Osteoblast (primary cell): ENCODE measurements around the gene SSU72. TPM values are rescaled to one million over a fixed set of nuclear protein-coding genes. Genes with fewer than 3 reads are reported as not detected.

Experiments
- DNase-seq: peaks from one replicate; pipeline ENCODE4 v3.0.0; 2011; ENCODE audit warnings: low spot score, mixed read lengths; ENCODE audit not compliant: insufficient read length; ENCODE audit errors: missing footprints
- H2AFZ ChIP-seq: 2 replicates; pipeline ENCODE4 v1.6.0; 2011; ENCODE audit warnings: mild to moderate bottlenecking, low read length
- H3K27ac ChIP-seq: 2 replicates; pipeline ENCODE4 v1.5.1; 2011; ENCODE audit warnings: mild to moderate bottlenecking, low read depth, low read length, moderate library complexity
- H3K27me3 ChIP-seq: 2 replicates; pipeline ENCODE4 v1.6.0; 2012; ENCODE audit warnings: mild to moderate bottlenecking, control low read depth, inconsistent platforms, low read length, moderate library complexity; ENCODE audit not compliant: insufficient read depth
- H3K36me3 ChIP-seq: 2 replicates; pipeline ENCODE4 v1.5.1; 2011; ENCODE audit warnings: mild to moderate bottlenecking, low read length, control low read depth, moderate library complexity; ENCODE audit not compliant: insufficient read depth
- H3K4me1 ChIP-seq: 2 replicates; pipeline ENCODE4 v1.5.1; 2011; ENCODE audit warnings: mild to moderate bottlenecking, low read length, control low read depth, moderate library complexity; ENCODE audit not compliant: insufficient read depth
- H3K4me2 ChIP-seq: 2 replicates; pipeline ENCODE4 v1.6.0; 2011; ENCODE audit warnings: mild to moderate bottlenecking, low read length; ENCODE audit not compliant: insufficient read depth
- H3K4me3 ChIP-seq: fragments of 200-600 bp; sonication (generic); 3 replicates; pipeline ENCODE4 v1.5.1; 2012; ENCODE audit warnings: mild to moderate bottlenecking, low read length, inconsistent platforms; ENCODE audit not compliant: insufficient read depth
- H3K79me2 ChIP-seq: 2 replicates; pipeline ENCODE4 v1.6.0; 2012; ENCODE audit warnings: mild to moderate bottlenecking, low read length, control low read depth, inconsistent platforms; ENCODE audit not compliant: insufficient read depth
- H3K9me3 ChIP-seq: 2 replicates; pipeline ENCODE4 v1.5.1; 2011; ENCODE audit warnings: low read depth, low read length, control low read depth
- H4K20me1 ChIP-seq: 2 replicates; pipeline ENCODE4 v1.6.0; 2012; ENCODE audit warnings: mild to moderate bottlenecking, low read length, control low read depth; ENCODE audit not compliant: insufficient read depth
- CTCF ChIP-seq: IDR thresholded peaks from 2 replicates; pipeline ENCODE4 v1.5.1; 2011; ENCODE audit warnings: mild to moderate bottlenecking, low read depth, low read length, moderate library complexity; ENCODE audit errors: extremely low read depth
- total RNA-seq: library from RNA; depleted of rRNA; stranded (reverse); fragments of >200 nt; gene quantifications from 2 replicates; pipeline ENCODE4 v1.2.3, GENCODE V29; 2012

Gene SSU72
- total RNA-seq, 1 donor = 73.1 TPM

- no peaks in the 10 kb centered on the region for H3K9me3 ChIP-seq
- peak overlapping the region; percentile 97 for H3K4me3 ChIP-seq
- peaks cover 23% of the 10 kb centered on the region for H3K4me1 ChIP-seq
- no peaks in the 10 kb centered on the region for H3K27me3 ChIP-seq
- H3K79me2 ChIP-seq = peaks cover 38% of the 10 kb centered on the region
- peak; percentile 99 for DNase-seq
- H2AFZ ChIP-seq = peak overlapping the region; percentile 81
- H3K27ac ChIP-seq = peak overlapping the region; percentile 96
- H4K20me1 ChIP-seq = peaks cover 33% of the 10 kb centered on the region
- H3K36me3 ChIP-seq = peaks cover 4% of the 10 kb centered on the region
- no peak for TF ChIP-seq CTCF
- peak overlapping the region; percentile 91 for H3K4me2 ChIP-seq
Observed at GRCh38 chr1:1614204-1614953, 39.7 kb upstream of the SSU72 start.

GRCh38 chr1:1613509-1614082 lies 38.9 kb upstream of the SSU72 start:
- H2AFZ ChIP-seq = no peak overlapping the region
- H3K4me2 ChIP-seq = peak overlapping the region; percentile 91
- DNase-seq = no peak
- H3K79me2 ChIP-seq = peaks cover 37% of the 10 kb centered on the region
- H3K27ac ChIP-seq = peak overlapping the region; percentile 96
- no peaks in the 10 kb centered on the region for H3K27me3 ChIP-seq
- peak overlapping the region; percentile 97 for H3K4me3 ChIP-seq
- no peaks in the 10 kb centered on the region for H3K9me3 ChIP-seq
- H3K36me3 ChIP-seq = peaks cover 4% of the 10 kb centered on the region
- peaks cover 33% of the 10 kb centered on the region for H4K20me1 ChIP-seq
- TF ChIP-seq CTCF = no peak
- peaks cover 23% of the 10 kb centered on the region for H3K4me1 ChIP-seq

GRCh38 chr1:1612104-1612400 lies 37.4 kb upstream of the SSU72 start:
- Histone ChIP-seq H3K4me2 (no peak overlapping the region), H3K79me2 (peaks cover 21% of the 10 kb centered on the region), H3K27ac (no peak overlapping the region), H3K9me3 (no peaks in the 10 kb centered on the region), H2AFZ (no peak overlapping the region), H3K4me3 (no peak overlapping the region), H4K20me1 (peaks cover 22% of the 10 kb centered on the region), H3K4me1 (peaks cover 20% of the 10 kb centered on the region), H3K36me3 (no peaks in the 10 kb centered on the region), H3K27me3 (no peaks in the 10 kb centered on the region)
- no peak for DNase-seq
- TF ChIP-seq CTCF = no peak

- peaks cover 12% of the 10 kb centered on the region for H3K4me1 ChIP-seq
- no peaks in the 10 kb centered on the region for H3K9me3 ChIP-seq
- no peaks in the 10 kb centered on the region for H3K36me3 ChIP-seq
- DNase-seq = peak; percentile 83
- no peak overlapping the region for H3K4me3 ChIP-seq
- peaks cover 13% of the 10 kb centered on the region for H3K79me2 ChIP-seq
- no peak overlapping the region for H3K27ac ChIP-seq
- TF ChIP-seq CTCF = no peak
- no peak overlapping the region for H3K4me2 ChIP-seq
- H4K20me1 ChIP-seq = peaks cover 17% of the 10 kb centered on the region
- no peak overlapping the region for H2AFZ ChIP-seq
- no peaks in the 10 kb centered on the region for H3K27me3 ChIP-seq
Observed at GRCh38 chr1:1610796-1611195, 36.1 kb upstream of the SSU72 start.
